Measurements from ENCODE around the gene NCOR1. TPM values are rescaled to one million over a fixed set of nuclear protein-coding genes. Genes with fewer than 3 reads are reported as not detected.
"Not testable (repeated sequence)": the region's sequence is repeated elsewhere in the genome, so short reads cannot be mapped to it uniquely, and the experiment has no call there.

NCOR1 gene
- total RNA-seq, 1 experiment from 2014 or later: 171 TPM

GRCh38 chr17:16212793-16213192 is 2.5 kb downstream of the NCOR1 start:
- peak overlapping the region; percentile 26; the same call in 1 of the 2 replicates for H3K4me2 ChIP-seq
- no peak for DNase-seq
- H3K27me3 ChIP-seq (ENCODE audit: insufficient read depth, low read depth): no peaks in the 10 kb centered on the region
- TF ChIP-seq CTCF (conservative IDR thresholded peaks at IDR 0.05) (no peak), EZH2 (IDR thresholded peaks at IDR 0.05; ENCODE audit: low read depth) (no peak)
- no peak overlapping the region for H3K27ac ChIP-seq
- no peaks in the 10 kb centered on the region for H3K36me3 ChIP-seq (ENCODE audit: low read depth)
- CTCF ChIA-PET: interaction anchor here (0.6 to 0.7 kb wide), 2 partner anchors 182 to 306 kb away, joined by 3 to 4 read pairs; no protein-coding TSS in a partner anchor
- no peaks in the 10 kb centered on the region for H3K9me3 ChIP-seq (ENCODE audit: insufficient read depth, low read depth)
- H3K4me3 ChIP-seq: no peak overlapping the region
- no peaks in the 10 kb centered on the region for H3K9me2 ChIP-seq (ENCODE audit: insufficient read depth)
- H3K4me1 ChIP-seq (replicated peaks; ENCODE audit: insufficient read depth): peaks cover 17% of the 10 kb centered on the region
- peaks cover 92% of the 10 kb centered on the region for H3K79me2 ChIP-seq (ENCODE audit: low read depth)
- H2AFZ ChIP-seq: no peak overlapping the region
- intact Hi-C loops (cut with micrococcal nuclease; ENCODE audit: unreplicated experiment): loop anchor here (10.0 kb wide), 1 partner anchor 312 kb away; no protein-coding TSS in a partner anchor
- peaks cover 10% of the 10 kb centered on the region for H4K20me1 ChIP-seq (ENCODE audit: insufficient read depth)
- POLR2A ChIA-PET (ENCODE audit: unreplicated experiment): no interaction called here
- BruUV-seq (replicated peaks): no TSS peak
- no peaks in the 10 kb centered on the region; the same call in 1 of the 2 replicates for H3F3A ChIP-seq (ENCODE audit: insufficient read depth, low read depth)

GRCh38 chr17:16211590-16211989 is 3.7 kb downstream of the NCOR1 start:
- peaks cover 10% of the 10 kb centered on the region; the same call in 1 of the 2 replicates for H4K20me1 ChIP-seq (ENCODE audit: insufficient read depth)
- H3K4me1 ChIP-seq (replicated peaks; ENCODE audit: insufficient read depth): peaks cover 14% of the 10 kb centered on the region
- H3F3A ChIP-seq (ENCODE audit: insufficient read depth, low read depth): no peaks in the 10 kb centered on the region; the same call in 1 of the 2 replicates
- no peak overlapping the region for H3K27ac ChIP-seq
- no peak overlapping the region for H2AFZ ChIP-seq
- no peaks in the 10 kb centered on the region for H3K36me3 ChIP-seq (ENCODE audit: low read depth)
- H3K27me3 ChIP-seq (ENCODE audit: insufficient read depth, low read depth): no peaks in the 10 kb centered on the region
- H3K79me2 ChIP-seq (ENCODE audit: low read depth): peaks cover 94% of the 10 kb centered on the region
- no peaks in the 10 kb centered on the region for H3K9me2 ChIP-seq (ENCODE audit: insufficient read depth)
- no TSS peak for BruUV-seq (replicated peaks)
- POLR2A ChIA-PET (ENCODE audit: unreplicated experiment): no interaction called here
- TF ChIP-seq EZH2 (IDR thresholded peaks at IDR 0.05; ENCODE audit: low read depth): no peak
- no peak for TF ChIP-seq CTCF (conservative IDR thresholded peaks at IDR 0.05)
- no peak overlapping the region for H3K4me3 ChIP-seq
- H3K9me3 ChIP-seq (ENCODE audit: insufficient read depth, low read depth): no peaks in the 10 kb centered on the region
- CTCF ChIA-PET: no interaction called here
- H3K4me2 ChIP-seq: no peak overlapping the region
- DNase-seq: no peak
- intact Hi-C loops (cut with micrococcal nuclease; ENCODE audit: unreplicated experiment): loop anchor here (10.0 kb wide), 1 partner anchor 313 kb away; no protein-coding TSS in a partner anchor

- DNase-seq; H3K9me2 ChIP-seq (ENCODE audit: insufficient read depth); H3K4me3 ChIP-seq; BruUV-seq (replicated peaks); H3K4me2 ChIP-seq; H3K4me1 ChIP-seq (replicated peaks; ENCODE audit: insufficient read depth); CTCF ChIA-PET; H3K27ac ChIP-seq; H3F3A ChIP-seq (ENCODE audit: insufficient read depth, low read depth); H3K36me3 ChIP-seq (ENCODE audit: low read depth); H2AFZ ChIP-seq; H4K20me1 ChIP-seq (ENCODE audit: insufficient read depth); H3K9me3 ChIP-seq (ENCODE audit: insufficient read depth, low read depth); H3K27me3 ChIP-seq (ENCODE audit: insufficient read depth, low read depth); POLR2A ChIA-PET (ENCODE audit: unreplicated experiment); intact Hi-C loops (cut with micrococcal nuclease; ENCODE audit: unreplicated experiment): not testable (repeated sequence)
- H3K79me2 ChIP-seq (ENCODE audit: low read depth): peaks cover 92% of the 10 kb centered on the region
Observed at GRCh38 chr17:16204763-16205162, 10.6 kb downstream of the NCOR1 start.

GRCh38 chr17:16202554-16203500 is 12.5 kb downstream of the NCOR1 start:
- DNase-seq; H3K9me3 ChIP-seq (ENCODE audit: insufficient read depth, low read depth); intact Hi-C loops (cut with micrococcal nuclease; ENCODE audit: unreplicated experiment); H3K4me2 ChIP-seq; H3F3A ChIP-seq (ENCODE audit: insufficient read depth, low read depth); H3K4me1 ChIP-seq (replicated peaks; ENCODE audit: insufficient read depth); H3K36me3 ChIP-seq (ENCODE audit: low read depth); H3K9me2 ChIP-seq (ENCODE audit: insufficient read depth); BruUV-seq (replicated peaks); H3K27me3 ChIP-seq (ENCODE audit: insufficient read depth, low read depth); H2AFZ ChIP-seq; H3K4me3 ChIP-seq; CTCF ChIA-PET; H4K20me1 ChIP-seq (ENCODE audit: insufficient read depth): not testable (repeated sequence)
- H3K27ac ChIP-seq: 0 out of 2 replicates have a peak overlapping the region, but pooled peaks have one; percentile 19
- H3K79me2 ChIP-seq (ENCODE audit: low read depth): peaks cover 85% of the 10 kb centered on the region
- POLR2A ChIA-PET (ENCODE audit: unreplicated experiment): interaction anchor here (0.6 to 0.7 kb wide), 5 partner anchors 83 to 1526 kb away, joined by 3 to 4 read pairs (median 3); no protein-coding TSS in a partner anchor

GRCh38 chr17:16201693-16202131 is 13.6 kb downstream of the NCOR1 start:
- H3K9me3 ChIP-seq (ENCODE audit: insufficient read depth, low read depth); H3F3A ChIP-seq (ENCODE audit: insufficient read depth, low read depth); H3K36me3 ChIP-seq (ENCODE audit: low read depth); intact Hi-C loops (cut with micrococcal nuclease; ENCODE audit: unreplicated experiment); H3K27me3 ChIP-seq (ENCODE audit: insufficient read depth, low read depth); H4K20me1 ChIP-seq (ENCODE audit: insufficient read depth); BruUV-seq (replicated peaks); H3K4me3 ChIP-seq; DNase-seq; H2AFZ ChIP-seq; H3K4me2 ChIP-seq; H3K9me2 ChIP-seq (ENCODE audit: insufficient read depth); POLR2A ChIA-PET (ENCODE audit: unreplicated experiment); H3K27ac ChIP-seq; H3K4me1 ChIP-seq (replicated peaks; ENCODE audit: insufficient read depth): not testable (repeated sequence)
- peaks cover 79% of the 10 kb centered on the region for H3K79me2 ChIP-seq (ENCODE audit: low read depth)
- CTCF ChIA-PET: interaction anchor here (0.7 kb wide), 1 partner anchor 196 kb away, joined by 11 read pairs; no protein-coding TSS in a partner anchor
